GM15510 (cell line): ENCODE data around the gene MFN2.

Experiments used
- POLR2A ChIP-seq: IDR thresholded peaks from 3 replicates; pipeline ENCODE4 v1.6.1; 2011; ENCODE audit warnings: borderline replicate concordance; ENCODE audit not compliant: insufficient read length; ENCODE audit errors: extremely low read depth

MFN2 gene

GRCh38 chr1:12005488-12006166 is 25.4 kb downstream of the MFN2 start:
- TF ChIP-seq POLR2A: no peak

GRCh38 chr1:12006167-12006921 is 26.1 kb downstream of the MFN2 start:
- TF ChIP-seq POLR2A: no peak

GRCh38 chr1:12007204-12007603 is 27.0 kb downstream of the MFN2 start:
- TF ChIP-seq POLR2A: no peak

- no peak for TF ChIP-seq POLR2A
These were observed 29.2 kb downstream of the MFN2 start for GRCh38 chr1:12009318-12009947.

- no peak for TF ChIP-seq POLR2A
These were observed 30.7 kb downstream of the MFN2 start for GRCh38 chr1:12010746-12011570.

GRCh38 chr1:12011998-12012397 is 31.8 kb downstream of the MFN2 start:
- TF ChIP-seq POLR2A: no peak

- no peak for TF ChIP-seq POLR2A
These were observed 32.5 kb downstream of the MFN2 start for GRCh38 chr1:12012560-12013316.

GRCh38 chr1:12014141-12014991 is 34.1 kb downstream of the MFN2 start:
- TF ChIP-seq POLR2A: no peak

GRCh38 chr1:12015001-12015491 is 34.8 kb downstream of the MFN2 start:
- no peak for TF ChIP-seq POLR2A

GRCh38 chr1:12015499-12015898 is 35.3 kb downstream of the MFN2 start:
- no peak for TF ChIP-seq POLR2A

GRCh38 chr1:12016182-12016581 is 35.9 kb downstream of the MFN2 start:
- no peak for TF ChIP-seq POLR2A

GRCh38 chr1:12019858-12020509 is 39.7 kb downstream of the MFN2 start:
- TF ChIP-seq POLR2A: no peak

- no peak for TF ChIP-seq POLR2A
These were observed 41.4 kb downstream of the MFN2 start for GRCh38 chr1:12021616-12022015.

GRCh38 chr1:12022036-12022435 is 41.8 kb downstream of the MFN2 start:
- no peak for TF ChIP-seq POLR2A
